ENCODE results near the gene CEACAM3. TPM values are rescaled to one million over a fixed set of nuclear protein-coding genes. Genes with fewer than 3 reads are reported as not detected.

Gene CEACAM3
- total and polyA plus RNA-seq, 9 of the 15 experiments (the other 6 are each of a cell fraction or from before 2014, with no cell fraction given), result not detected

GRCh38 chr19:41859618-41860418 lies 63.4 kb downstream of the CEACAM3 start, which contains the start of gene RPS19 (continued):
- peak; percentile 59; the same call in 1 of the 2 replicates for TF ChIP-seq AFF4 (CRISPR knock-in tag; IDR thresholded peaks at IDR 0.05)
- peak; percentile 95 for TF ChIP-seq HCFC1 (IDR thresholded peaks at IDR 0.05; ENCODE audit: low read depth, low read length)
- TF ChIP-seq ATF4 (CRISPR knock-in tag; IDR thresholded peaks at IDR 0.05), result no peak
- TF ChIP-seq HDAC2 (IDR thresholded peaks at IDR 0.05), result peak; percentile 98
- TF ChIP-seq ZNF324 (CRISPR knock-in tag; IDR thresholded peaks at IDR 0.05), result no peak
- peak; percentile 80 for TF ChIP-seq SMAD1 (IDR thresholded peaks at IDR 0.05; ENCODE audit: low read depth, low read length, partially characterized antibody)
- peak; percentile 84 for TF ChIP-seq KAT2B (IDR thresholded peaks at IDR 0.05; ENCODE audit: low read depth, low read length)
- TF ChIP-seq BRD4 (IDR thresholded peaks at IDR 0.05), result 0 out of 2 replicates have a peak, but pooled peaks have one; percentile 27
- TF ChIP-seq DNMT1 (IDR thresholded peaks at IDR 0.05), result no peak; the same call in 1 of the 2 replicates
- TF ChIP-seq RCOR1 (IDR thresholded peaks at IDR 0.05; ENCODE audit: borderline replicate concordance in 1 of 2, low read depth in 2 of 2, low read length in 2 of 2), result peak; percentile 11 to 44; a peak in 1 of 4 replicates
- peak; percentile 61 for TF ChIP-seq CHD1 (IDR thresholded peaks at IDR 0.05; ENCODE audit: low read length)
- peak; percentile 69 to 79 for TF ChIP-seq SIX5 (IDR thresholded peaks at IDR 0.05; ENCODE audit: borderline replicate concordance in 1 of 2, insufficient read depth in 1 of 2, low read depth in 1 of 2, low read length in 2 of 2)
- 0 out of 2 replicates have a peak, but pooled peaks have one; percentile 43 for TF ChIP-seq FOXK1 (CRISPR knock-in tag; IDR thresholded peaks at IDR 0.05; ENCODE audit: borderline replicate concordance)
- TF ChIP-seq ID3 (CRISPR knock-in tag; IDR thresholded peaks at IDR 0.05), result no peak
- 0 out of 2 replicates have a peak, but pooled peaks have one; percentile 35 for TF ChIP-seq ID3 (tag; IDR thresholded peaks at IDR 0.05)
- TF ChIP-seq SIN3B (IDR thresholded peaks at IDR 0.05; ENCODE audit: low read depth), result peak; percentile 87
- peak; percentile 85 for TF ChIP-seq ETS1 (conservative IDR thresholded peaks at IDR 0.05; ENCODE audit: control insufficient read depth, low read depth, low read length)
- TF ChIP-seq ZKSCAN3 (CRISPR knock-in tag; IDR thresholded peaks at IDR 0.05), result no peak
- no peak for TF ChIP-seq CBX2 (IDR thresholded peaks at IDR 0.05; ENCODE audit: insufficient read depth, low read length, poor library complexity, severe bottlenecking)

Data from K562 (cell line).